BLaER1 (cell line): ENCODE results near the gene ELP4.

ENCODE experiments used
- H3K27ac ChIP-seq: shearing (Covaris generic); formaldehyde crosslinking; 2 replicates; pipeline ENCODE4 v1.8.1; 2022
- H3K27me3 ChIP-seq: shearing (Covaris generic); formaldehyde crosslinking; 2 replicates; pipeline ENCODE4 v1.8.1; 2022
- H3K36me3 ChIP-seq: shearing (Covaris generic); formaldehyde crosslinking; 2 replicates; pipeline ENCODE4 v1.8.1; 2022
- H3K4me1 ChIP-seq: shearing (Covaris generic); formaldehyde crosslinking; 2 replicates; pipeline ENCODE4 v1.8.1; 2022
- H3K4me2 ChIP-seq: shearing (Covaris generic); formaldehyde crosslinking; 2 replicates; pipeline ENCODE4 v1.8.1; 2022
- H3K4me3 ChIP-seq: shearing (Covaris generic); formaldehyde crosslinking; 2 replicates; pipeline ENCODE4 v1.8.1; 2022
- H3K9ac ChIP-seq: shearing (Covaris generic); formaldehyde crosslinking; 2 replicates; pipeline ENCODE4 v1.8.1; 2022
- H3K9me3 ChIP-seq: shearing (Covaris generic); formaldehyde crosslinking; 2 replicates; pipeline ENCODE4 v1.8.1; 2022
- H4K20me1 ChIP-seq: shearing (Covaris generic); formaldehyde crosslinking; 2 replicates; pipeline ENCODE4 v1.8.1; 2022
- Cebpa-rat ChIP-seq: shearing (Covaris generic); IDR thresholded peaks from 2 replicates; pipeline ENCODE4 v1.8.1; 2022

The ELP4 gene

DNA sequence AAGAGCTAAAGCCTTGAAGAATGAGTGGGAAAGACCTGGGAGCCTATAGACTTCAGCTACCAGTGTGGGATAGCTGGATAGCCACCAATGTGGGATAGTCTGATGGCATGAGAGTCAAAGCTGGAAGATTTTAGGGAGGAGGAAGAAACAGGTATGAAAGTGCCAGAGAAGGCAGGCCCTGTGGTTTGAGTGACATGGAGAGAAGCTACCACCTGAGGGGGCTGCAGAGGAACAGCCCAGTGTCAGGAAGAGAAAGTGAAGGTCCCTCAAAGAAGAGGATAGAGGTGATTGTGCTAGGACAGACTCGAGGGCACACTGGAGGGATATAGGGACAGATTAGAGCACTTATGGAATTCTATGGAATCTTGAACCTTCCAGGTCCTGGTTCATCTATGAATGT lies 324.7 kb downstream of the ELP4 start:
- no peak overlapping the region for H3K4me3 ChIP-seq
- H3K9me3 ChIP-seq, result no peaks in the 10 kb centered on the region
- H3K27ac ChIP-seq, result no peak overlapping the region
- no peaks in the 10 kb centered on the region; the same call in 1 of the 2 replicates for H3K27me3 ChIP-seq
- no peaks in the 10 kb centered on the region for H3K4me1 ChIP-seq
- H4K20me1 ChIP-seq, result no peaks in the 10 kb centered on the region
- no peaks in the 10 kb centered on the region for H3K36me3 ChIP-seq
- no peak overlapping the region for H3K4me2 ChIP-seq
- no peak for TF ChIP-seq Cebpa-rat
- no peak overlapping the region for H3K9ac ChIP-seq
